Thyroid gland (tissue), 4 donors: ENCODE data around the gene IL2RG.

Source experiments
- POLR2A ChIP-seq, 2 donors: fragments of 450-650 bp; IDR thresholded peaks; one replicate each; pipeline ENCODE4 v1.6.1; 2017; ENCODE audit warnings: antibody characterized with exemption in 2 of 2, mild to moderate bottlenecking in 2 of 2, moderate library complexity in 1 of 2
- TF ChIP-seq, protein P1 (sequence below), 6 experiments: fragments of 200-600 bp in 3 of 6; fragments of 450-650 bp in 3 of 6; sonication (generic) in 3 of 6; IDR thresholded peaks; one replicate each; pipeline ENCODE4 v1.5.1; 2016 to 2019; ENCODE audit warnings: antibody characterized with exemption in 6 of 6, mild to moderate bottlenecking in 2 of 6, inconsistent platforms in 1 of 6, moderate library complexity in 1 of 6

GRCh38 chrX:71095555-71095980, 15.8 kb downstream of the IL2RG start, which contains the start of gene FOXO4:
- TF ChIP-seq, protein P1, sequence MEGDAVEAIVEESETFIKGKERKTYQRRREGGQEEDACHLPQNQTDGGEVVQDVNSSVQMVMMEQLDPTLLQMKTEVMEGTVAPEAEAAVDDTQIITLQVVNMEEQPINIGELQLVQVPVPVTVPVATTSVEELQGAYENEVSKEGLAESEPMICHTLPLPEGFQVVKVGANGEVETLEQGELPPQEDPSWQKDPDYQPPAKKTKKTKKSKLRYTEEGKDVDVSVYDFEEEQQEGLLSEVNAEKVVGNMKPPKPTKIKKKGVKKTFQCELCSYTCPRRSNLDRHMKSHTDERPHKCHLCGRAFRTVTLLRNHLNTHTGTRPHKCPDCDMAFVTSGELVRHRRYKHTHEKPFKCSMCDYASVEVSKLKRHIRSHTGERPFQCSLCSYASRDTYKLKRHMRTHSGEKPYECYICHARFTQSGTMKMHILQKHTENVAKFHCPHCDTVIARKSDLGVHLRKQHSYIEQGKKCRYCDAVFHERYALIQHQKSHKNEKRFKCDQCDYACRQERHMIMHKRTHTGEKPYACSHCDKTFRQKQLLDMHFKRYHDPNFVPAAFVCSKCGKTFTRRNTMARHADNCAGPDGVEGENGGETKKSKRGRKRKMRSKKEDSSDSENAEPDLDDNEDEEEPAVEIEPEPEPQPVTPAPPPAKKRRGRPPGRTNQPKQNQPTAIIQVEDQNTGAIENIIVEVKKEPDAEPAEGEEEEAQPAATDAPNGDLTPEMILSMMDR (IDR thresholded peaks at IDR 0.05) = no peak
- TF ChIP-seq POLR2A (IDR thresholded peaks at IDR 0.05) = peak in 1 of 2 donors; percentile 17
